GM23338 (cell line): ENCODE measurements around the gene ARHGAP32. TPM values are rescaled to one million over a fixed set of nuclear protein-coding genes. Genes with fewer than 3 reads are reported as not detected.

Experiments
- ATAC-seq: fragments of 200-7000 bp; cut with Tn5 transposase; 3 replicates; pipeline ENCODE4 v1.9.1; 2020
- DNase-seq: peaks from one replicate; pipeline ENCODE4 v3.0.0-alpha.2; 2015; ENCODE audit warnings: low spot score
- H2AFZ ChIP-seq: fragments of 200-600 bp; sonication (generic); 2 replicates; pipeline ENCODE4 v1.8.0; 2016; ENCODE audit warnings: antibody characterized with exemption, mild to moderate bottlenecking, moderate library complexity
- H3F3A ChIP-seq: fragments of 200-600 bp; sonication (generic); replicated peaks from 2 replicates; pipeline ENCODE4 v1.8.0; 2017; ENCODE audit warnings: antibody characterized with exemption, mixed run types, low read depth
- H3K27ac ChIP-seq: fragments of 200-600 bp; sonication (generic); 2 replicates; pipeline ENCODE4 v1.6.1; 2016; ENCODE audit warnings: low read depth
- H3K27me3 ChIP-seq: fragments of 200-600 bp; sonication (generic); 2 replicates; pipeline ENCODE4 v1.8.0; 2016; ENCODE audit warnings: mild to moderate bottlenecking, mixed run types, moderate library complexity; ENCODE audit not compliant: insufficient read depth
- H3K36me3 ChIP-seq: fragments of 200-600 bp; sonication (generic); 2 replicates; pipeline ENCODE4 v1.8.0; 2016; ENCODE audit warnings: mild to moderate bottlenecking; ENCODE audit not compliant: insufficient read depth
- H3K4me1 ChIP-seq: fragments of 200-600 bp; sonication (generic); 2 replicates; pipeline ENCODE4 v1.8.0; 2016; ENCODE audit warnings: mild to moderate bottlenecking, moderate library complexity; ENCODE audit not compliant: insufficient read depth
- H3K4me2 ChIP-seq: fragments of 200-600 bp; sonication (generic); 2 replicates; pipeline ENCODE4 v1.7.1; 2017; ENCODE audit warnings: mixed run types
- H3K4me3 ChIP-seq: fragments of 200-600 bp; sonication (generic); 2 replicates; pipeline ENCODE4 v1.6.1; 2016; ENCODE audit warnings: mixed run types
- H3K79me2 ChIP-seq: fragments of 200-600 bp; sonication (generic); replicated peaks from 2 replicates; pipeline ENCODE4 v1.8.0; 2017; ENCODE audit warnings: mild to moderate bottlenecking; ENCODE audit not compliant: insufficient read depth
- H3K9me2 ChIP-seq: fragments of 200-600 bp; sonication (generic); 2 replicates; pipeline ENCODE4 v1.8.0; 2017; ENCODE audit not compliant: insufficient read depth
- H4K20me1 ChIP-seq: fragments of 200-600 bp; sonication (generic); replicated peaks from 2 replicates; pipeline ENCODE4 v1.8.0; 2017; ENCODE audit warnings: mild to moderate bottlenecking; ENCODE audit not compliant: insufficient read depth
- H3K27ac Mint-ChIP-seq: 2 replicates; pipeline ENCODE4 v1.8.0; 2020; ENCODE audit warnings: inconsistent platforms, mild to moderate bottlenecking, moderate library complexity, mixed read lengths
- H3K27me3 Mint-ChIP-seq: 3 replicates; pipeline ENCODE4 v1.8.0; 2022; ENCODE audit warnings: low read depth, mild to moderate bottlenecking, moderate library complexity, mixed read lengths, inconsistent platforms; ENCODE audit not compliant: insufficient read depth, poor library complexity
- H3K36me3 Mint-ChIP-seq: 3 replicates; pipeline ENCODE4 v1.8.0; 2021; ENCODE audit warnings: low read depth, mild to moderate bottlenecking, inconsistent platforms, moderate library complexity, mixed read lengths
- H3K4me1 Mint-ChIP-seq: 3 replicates; pipeline ENCODE4 v1.8.0; 2020; ENCODE audit warnings: mild to moderate bottlenecking, inconsistent platforms, mixed read lengths
- H3K4me3 Mint-ChIP-seq: 3 replicates; pipeline ENCODE4 v1.8.0; 2021; ENCODE audit warnings: moderate library complexity, mild to moderate bottlenecking, inconsistent platforms, mixed read lengths
- H3K9me3 Mint-ChIP-seq: 3 replicates; pipeline ENCODE4 v1.8.0; 2020; ENCODE audit warnings: moderate library complexity, mild to moderate bottlenecking, inconsistent platforms, mixed read lengths
- CREB1 ChIP-seq: fragments of 250-450 bp; sonication (Bioruptor Pico); IDR thresholded peaks from 2 replicates; pipeline ENCODE4 v1.5.0; 2020; ENCODE audit warnings: low read depth, mild to moderate bottlenecking, moderate library complexity
- EZH2 ChIP-seq: fragments of 200-600 bp; sonication (generic); IDR thresholded peaks from one replicate; pipeline ENCODE4 v1.8.0; 2017; ENCODE audit warnings: antibody characterized with exemption, mild to moderate bottlenecking, low read depth; ENCODE audit not compliant: unreplicated experiment
- EZH2phosphoT487 ChIP-seq: fragments of 200-600 bp; sonication (generic); IDR thresholded peaks from one replicate; pipeline ENCODE4 v1.8.1; 2018; ENCODE audit warnings: antibody characterized with exemption; ENCODE audit not compliant: unreplicated experiment
- JUNB ChIP-seq: IDR thresholded peaks from one replicate; pipeline ENCODE4 v1.6.1; 2016; ENCODE audit warnings: antibody characterized with exemption; ENCODE audit not compliant: unreplicated experiment
- NANOG ChIP-seq: IDR thresholded peaks from 2 replicates; pipeline ENCODE4 v1.6.1; 2016; ENCODE audit warnings: antibody characterized with exemption, borderline replicate concordance
- POLR2AphosphoS5 ChIP-seq: IDR thresholded peaks from 2 replicates; pipeline ENCODE4 v1.6.1; 2016; ENCODE audit warnings: antibody characterized with exemption, low read depth
- STAT1 ChIP-seq: IDR thresholded peaks from one replicate; pipeline ENCODE4 v1.6.1; 2016; ENCODE audit warnings: antibody characterized with exemption; ENCODE audit not compliant: unreplicated experiment
- ZNF114 ChIP-seq: fragments of 250-450 bp; sonication (Bioruptor Pico); IDR thresholded peaks from 2 replicates; pipeline ENCODE4 v1.5.0; 2020; ENCODE audit warnings: mild to moderate bottlenecking, moderate library complexity
- ZNF331 ChIP-seq: fragments of 250-450 bp; sonication (Bioruptor Pico); IDR thresholded peaks from 2 replicates; pipeline ENCODE4 v1.5.0; 2020; ENCODE audit warnings: low read depth, mild to moderate bottlenecking, moderate library complexity
- polyA plus RNA-seq: library from polyadenylated mRNA; unstranded; fragments of >200 nt; fragmentation: Nextera tagmentation; extraction: Ambion mirVana; gene quantifications from 2 replicates; pipeline ENCODE4 v1.2.1, GENCODE V29; 2016
- total RNA-seq: library from RNA; depleted of rRNA; stranded (reverse); fragments of >200 nt; shearing (Covaris generic); gene quantifications from 2 replicates; pipeline ENCODE4 v1.2.3, GENCODE V29; 2014
- TF ChIP-seq, protein P1 (sequence below): fragments of 250-450 bp; sonication (Bioruptor Pico); IDR thresholded peaks from 2 replicates; pipeline ENCODE4 v1.5.0; 2020; ENCODE audit warnings: mild to moderate bottlenecking, moderate library complexity
- TF ChIP-seq, protein P2 (sequence below), 2 experiments: fragments of 200-600 bp in 1 of 2; sonication (generic) in 1 of 2; conservative IDR thresholded peaks; 2 replicates each; pipeline versions ENCODE4 v1.5.1 to v1.6.1; 2016 to 2017; ENCODE audit warnings: antibody characterized with exemption in 2 of 2, low read depth in 2 of 2, mild to moderate bottlenecking in 2 of 2, moderate library complexity in 1 of 2
- TF ChIP-seq, protein P3 (sequence below): IDR thresholded peaks from one replicate; pipeline ENCODE4 v1.6.1; 2018; ENCODE audit warnings: antibody characterized with exemption; ENCODE audit not compliant: unreplicated experiment
- TF ChIP-seq, protein P4 (sequence below): IDR thresholded peaks from 2 replicates; pipeline ENCODE4 v1.6.1; 2016; ENCODE audit warnings: antibody characterized with exemption

Gene ARHGAP32
- total and polyA plus RNA-seq, 2 experiments from 2014 or later: 3.9 to 17.2 TPM

DNA sequence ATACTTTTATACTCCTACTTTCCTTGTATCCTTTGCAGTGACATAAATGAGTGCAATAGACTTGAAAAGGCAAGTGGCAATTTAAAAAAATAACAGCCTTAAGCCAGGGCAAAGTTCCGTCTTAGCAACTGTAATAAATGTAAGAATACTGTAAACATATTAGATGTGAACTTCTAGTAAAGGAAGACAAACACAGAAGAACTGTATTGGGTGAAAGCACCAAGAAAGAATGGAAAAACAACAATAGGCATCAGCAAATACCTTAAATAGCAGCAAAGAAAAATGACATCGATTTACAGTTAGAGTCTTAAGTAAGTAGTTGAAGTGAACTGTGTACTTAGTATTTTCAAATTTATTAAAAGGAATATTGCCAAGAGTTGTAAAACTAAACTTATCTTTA lies 174.0 kb downstream of the ARHGAP32 start:
- Histone ChIP-seq H3K4me3 (no peak overlapping the region), H3K9me2 (no peaks in the 10 kb centered on the region), H3K79me2 (no peaks in the 10 kb centered on the region), H2AFZ (no peak overlapping the region), H3K27ac (no peak overlapping the region), H3K36me3 (no peaks in the 10 kb centered on the region), H4K20me1 (no peaks in the 10 kb centered on the region), H3K4me1 (no peaks in the 10 kb centered on the region), H3K27me3 (no peaks in the 10 kb centered on the region), H3F3A (no peaks in the 10 kb centered on the region), H3K4me2 (no peak overlapping the region)
- Mint-ChIP-seq H3K36me3 (no peaks in the 10 kb centered on the region), H3K4me1 (no peaks in the 10 kb centered on the region), H3K27ac (no peak overlapping the region), H3K9me3 (no peaks in the 10 kb centered on the region), H3K27me3 (no peaks in the 10 kb centered on the region), H3K4me3 (no peak overlapping the region)
- DNase-seq: no peak
- no peak for ATAC-seq
- TF ChIP-seq, protein P1, sequence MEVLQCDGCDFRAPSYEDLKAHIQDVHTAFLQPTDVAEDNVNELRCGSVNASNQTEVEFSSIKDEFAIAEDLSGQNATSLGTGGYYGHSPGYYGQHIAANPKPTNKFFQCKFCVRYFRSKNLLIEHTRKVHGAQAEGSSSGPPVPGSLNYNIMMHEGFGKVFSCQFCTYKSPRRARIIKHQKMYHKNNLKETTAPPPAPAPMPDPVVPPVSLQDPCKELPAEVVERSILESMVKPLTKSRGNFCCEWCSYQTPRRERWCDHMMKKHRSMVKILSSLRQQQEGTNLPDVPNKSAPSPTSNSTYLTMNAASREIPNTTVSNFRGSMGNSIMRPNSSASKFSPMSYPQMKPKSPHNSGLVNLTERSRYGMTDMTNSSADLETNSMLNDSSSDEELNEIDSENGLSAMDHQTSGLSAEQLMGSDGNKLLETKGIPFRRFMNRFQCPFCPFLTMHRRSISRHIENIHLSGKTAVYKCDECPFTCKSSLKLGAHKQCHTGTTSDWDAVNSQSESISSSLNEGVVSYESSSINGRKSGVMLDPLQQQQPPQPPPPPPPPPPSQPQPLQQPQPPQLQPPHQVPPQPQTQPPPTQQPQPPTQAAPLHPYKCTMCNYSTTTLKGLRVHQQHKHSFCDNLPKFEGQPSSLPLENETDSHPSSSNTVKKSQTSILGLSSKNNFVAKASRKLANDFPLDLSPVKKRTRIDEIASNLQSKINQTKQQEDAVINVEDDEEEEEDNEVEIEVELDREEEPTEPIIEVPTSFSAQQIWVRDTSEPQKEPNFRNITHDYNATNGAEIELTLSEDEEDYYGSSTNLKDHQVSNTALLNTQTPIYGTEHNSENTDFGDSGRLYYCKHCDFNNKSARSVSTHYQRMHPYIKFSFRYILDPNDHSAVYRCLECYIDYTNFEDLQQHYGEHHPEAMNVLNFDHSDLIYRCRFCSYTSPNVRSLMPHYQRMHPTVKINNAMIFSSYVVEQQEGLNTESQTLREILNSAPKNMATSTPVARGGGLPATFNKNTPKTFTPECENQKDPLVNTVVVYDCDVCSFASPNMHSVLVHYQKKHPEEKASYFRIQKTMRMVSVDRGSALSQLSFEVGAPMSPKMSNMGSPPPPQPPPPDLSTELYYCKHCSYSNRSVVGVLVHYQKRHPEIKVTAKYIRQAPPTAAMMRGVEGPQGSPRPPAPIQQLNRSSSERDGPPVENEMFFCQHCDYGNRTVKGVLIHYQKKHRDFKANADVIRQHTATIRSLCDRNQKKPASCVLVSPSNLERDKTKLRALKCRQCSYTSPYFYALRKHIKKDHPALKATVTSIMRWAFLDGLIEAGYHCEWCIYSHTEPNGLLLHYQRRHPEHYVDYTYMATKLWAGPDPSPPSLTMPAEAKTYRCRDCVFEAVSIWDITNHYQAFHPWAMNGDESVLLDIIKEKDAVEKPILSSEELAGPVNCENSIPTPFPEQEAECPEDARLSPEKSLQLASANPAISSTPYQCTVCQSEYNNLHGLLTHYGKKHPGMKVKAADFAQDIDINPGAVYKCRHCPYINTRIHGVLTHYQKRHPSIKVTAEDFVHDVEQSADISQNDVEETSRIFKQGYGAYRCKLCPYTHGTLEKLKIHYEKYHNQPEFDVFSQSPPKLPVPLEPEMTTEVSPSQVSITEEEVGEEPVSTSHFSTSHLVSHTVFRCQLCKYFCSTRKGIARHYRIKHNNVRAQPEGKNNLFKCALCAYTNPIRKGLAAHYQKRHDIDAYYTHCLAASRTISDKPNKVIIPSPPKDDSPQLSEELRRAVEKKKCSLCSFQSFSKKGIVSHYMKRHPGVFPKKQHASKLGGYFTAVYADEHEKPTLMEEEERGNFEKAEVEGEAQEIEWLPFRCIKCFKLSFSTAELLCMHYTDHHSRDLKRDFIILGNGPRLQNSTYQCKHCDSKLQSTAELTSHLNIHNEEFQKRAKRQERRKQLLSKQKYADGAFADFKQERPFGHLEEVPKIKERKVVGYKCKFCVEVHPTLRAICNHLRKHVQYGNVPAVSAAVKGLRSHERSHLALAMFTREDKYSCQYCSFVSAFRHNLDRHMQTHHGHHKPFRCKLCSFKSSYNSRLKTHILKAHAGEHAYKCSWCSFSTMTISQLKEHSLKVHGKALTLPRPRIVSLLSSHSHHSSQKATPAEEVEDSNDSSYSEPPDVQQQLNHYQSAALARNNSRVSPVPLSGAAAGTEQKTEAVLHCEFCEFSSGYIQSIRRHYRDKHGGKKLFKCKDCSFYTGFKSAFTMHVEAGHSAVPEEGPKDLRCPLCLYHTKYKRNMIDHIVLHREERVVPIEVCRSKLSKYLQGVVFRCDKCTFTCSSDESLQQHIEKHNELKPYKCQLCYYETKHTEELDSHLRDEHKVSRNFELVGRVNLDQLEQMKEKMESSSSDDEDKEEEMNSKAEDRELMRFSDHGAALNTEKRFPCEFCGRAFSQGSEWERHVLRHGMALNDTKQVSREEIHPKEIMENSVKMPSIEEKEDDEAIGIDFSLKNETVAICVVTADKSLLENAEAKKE (CRISPR knock-in tag): no peak
- TF ChIP-seq NANOG: no peak
- no peak for TF ChIP-seq STAT1
- no peak for TF ChIP-seq EZH2
- TF ChIP-seq JUNB: no peak
- TF ChIP-seq, protein P2, sequence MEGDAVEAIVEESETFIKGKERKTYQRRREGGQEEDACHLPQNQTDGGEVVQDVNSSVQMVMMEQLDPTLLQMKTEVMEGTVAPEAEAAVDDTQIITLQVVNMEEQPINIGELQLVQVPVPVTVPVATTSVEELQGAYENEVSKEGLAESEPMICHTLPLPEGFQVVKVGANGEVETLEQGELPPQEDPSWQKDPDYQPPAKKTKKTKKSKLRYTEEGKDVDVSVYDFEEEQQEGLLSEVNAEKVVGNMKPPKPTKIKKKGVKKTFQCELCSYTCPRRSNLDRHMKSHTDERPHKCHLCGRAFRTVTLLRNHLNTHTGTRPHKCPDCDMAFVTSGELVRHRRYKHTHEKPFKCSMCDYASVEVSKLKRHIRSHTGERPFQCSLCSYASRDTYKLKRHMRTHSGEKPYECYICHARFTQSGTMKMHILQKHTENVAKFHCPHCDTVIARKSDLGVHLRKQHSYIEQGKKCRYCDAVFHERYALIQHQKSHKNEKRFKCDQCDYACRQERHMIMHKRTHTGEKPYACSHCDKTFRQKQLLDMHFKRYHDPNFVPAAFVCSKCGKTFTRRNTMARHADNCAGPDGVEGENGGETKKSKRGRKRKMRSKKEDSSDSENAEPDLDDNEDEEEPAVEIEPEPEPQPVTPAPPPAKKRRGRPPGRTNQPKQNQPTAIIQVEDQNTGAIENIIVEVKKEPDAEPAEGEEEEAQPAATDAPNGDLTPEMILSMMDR (conservative IDR thresholded peaks at IDR 0.05; ENCODE audit: low read depth in 2 of 2): no peak
- TF ChIP-seq POLR2AphosphoS5: no peak
- TF ChIP-seq, protein P3, sequence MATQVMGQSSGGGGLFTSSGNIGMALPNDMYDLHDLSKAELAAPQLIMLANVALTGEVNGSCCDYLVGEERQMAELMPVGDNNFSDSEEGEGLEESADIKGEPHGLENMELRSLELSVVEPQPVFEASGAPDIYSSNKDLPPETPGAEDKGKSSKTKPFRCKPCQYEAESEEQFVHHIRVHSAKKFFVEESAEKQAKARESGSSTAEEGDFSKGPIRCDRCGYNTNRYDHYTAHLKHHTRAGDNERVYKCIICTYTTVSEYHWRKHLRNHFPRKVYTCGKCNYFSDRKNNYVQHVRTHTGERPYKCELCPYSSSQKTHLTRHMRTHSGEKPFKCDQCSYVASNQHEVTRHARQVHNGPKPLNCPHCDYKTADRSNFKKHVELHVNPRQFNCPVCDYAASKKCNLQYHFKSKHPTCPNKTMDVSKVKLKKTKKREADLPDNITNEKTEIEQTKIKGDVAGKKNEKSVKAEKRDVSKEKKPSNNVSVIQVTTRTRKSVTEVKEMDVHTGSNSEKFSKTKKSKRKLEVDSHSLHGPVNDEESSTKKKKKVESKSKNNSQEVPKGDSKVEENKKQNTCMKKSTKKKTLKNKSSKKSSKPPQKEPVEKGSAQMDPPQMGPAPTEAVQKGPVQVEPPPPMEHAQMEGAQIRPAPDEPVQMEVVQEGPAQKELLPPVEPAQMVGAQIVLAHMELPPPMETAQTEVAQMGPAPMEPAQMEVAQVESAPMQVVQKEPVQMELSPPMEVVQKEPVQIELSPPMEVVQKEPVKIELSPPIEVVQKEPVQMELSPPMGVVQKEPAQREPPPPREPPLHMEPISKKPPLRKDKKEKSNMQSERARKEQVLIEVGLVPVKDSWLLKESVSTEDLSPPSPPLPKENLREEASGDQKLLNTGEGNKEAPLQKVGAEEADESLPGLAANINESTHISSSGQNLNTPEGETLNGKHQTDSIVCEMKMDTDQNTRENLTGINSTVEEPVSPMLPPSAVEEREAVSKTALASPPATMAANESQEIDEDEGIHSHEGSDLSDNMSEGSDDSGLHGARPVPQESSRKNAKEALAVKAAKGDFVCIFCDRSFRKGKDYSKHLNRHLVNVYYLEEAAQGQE: no peak
- TF ChIP-seq CREB1 (CRISPR knock-in tag): no peak
- TF ChIP-seq, protein P4, sequence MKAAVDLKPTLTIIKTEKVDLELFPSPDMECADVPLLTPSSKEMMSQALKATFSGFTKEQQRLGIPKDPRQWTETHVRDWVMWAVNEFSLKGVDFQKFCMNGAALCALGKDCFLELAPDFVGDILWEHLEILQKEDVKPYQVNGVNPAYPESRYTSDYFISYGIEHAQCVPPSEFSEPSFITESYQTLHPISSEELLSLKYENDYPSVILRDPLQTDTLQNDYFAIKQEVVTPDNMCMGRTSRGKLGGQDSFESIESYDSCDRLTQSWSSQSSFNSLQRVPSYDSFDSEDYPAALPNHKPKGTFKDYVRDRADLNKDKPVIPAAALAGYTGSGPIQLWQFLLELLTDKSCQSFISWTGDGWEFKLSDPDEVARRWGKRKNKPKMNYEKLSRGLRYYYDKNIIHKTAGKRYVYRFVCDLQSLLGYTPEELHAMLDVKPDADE: no peak
- TF ChIP-seq EZH2phosphoT487: no peak
- TF ChIP-seq ZNF331 (CRISPR knock-in tag): no peak
- TF ChIP-seq ZNF114 (CRISPR knock-in tag): no peak
